Measurements from ENCODE around the gene CDKN2B-AS1. TPM values are rescaled to one million over a fixed set of nuclear protein-coding genes. Genes with fewer than 3 reads are reported as not detected.

The CDKN2B-AS1 gene
- total and polyA plus RNA-seq, 11 donors = 0.38 to 0.80 (median 0.54) TPM; not detected in 6

DNA sequence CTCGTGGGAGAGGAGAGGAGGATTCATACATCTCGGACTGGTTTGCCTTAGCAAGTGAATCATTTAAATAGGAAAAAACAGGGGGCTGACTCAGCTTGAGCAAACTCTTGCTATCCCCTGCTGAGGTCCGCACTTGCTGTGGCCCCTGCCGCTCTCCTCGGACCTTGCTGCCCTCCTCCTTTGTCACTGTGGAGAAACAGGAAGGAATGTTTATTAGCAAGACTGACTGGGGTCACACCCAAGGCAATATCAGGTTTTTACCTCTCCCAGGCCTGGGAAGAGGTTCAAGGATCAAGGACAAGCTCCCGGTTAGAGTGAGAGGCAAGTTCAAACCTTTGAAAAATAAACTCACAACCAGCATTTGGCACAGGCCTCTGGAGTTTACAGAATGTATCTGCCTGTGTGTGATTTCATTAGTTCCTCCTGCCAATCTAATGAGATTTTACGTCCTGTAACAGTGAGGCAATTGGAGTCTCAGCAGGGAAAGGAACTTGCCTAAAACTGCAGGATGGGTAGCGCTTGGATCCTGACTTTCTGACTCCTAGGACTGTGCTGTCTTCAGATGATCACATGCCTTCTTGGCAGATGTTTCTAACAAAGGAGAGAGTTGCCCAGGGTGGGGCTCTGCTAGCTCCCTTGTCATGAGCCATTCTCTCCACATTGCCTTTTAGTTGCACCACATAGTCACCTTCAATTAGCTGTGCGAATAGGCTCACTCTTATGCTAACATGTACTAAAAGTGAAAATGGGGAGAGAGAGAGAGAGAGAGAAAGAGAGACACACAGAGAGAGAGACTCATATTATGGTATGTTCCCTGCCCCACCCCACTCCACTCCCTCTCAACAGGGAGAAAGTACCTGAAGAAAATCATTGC is 123.2 kb downstream of the CDKN2B-AS1 start:
- Histone ChIP-seq H3K4me3 (no peak overlapping the region), H3K9me3 (peaks cover 0 to 8% (median 2%) of the 10 kb centered on the region in 12 donors), H3K4me1 (peaks cover 0 to 5% (median 0%) of the 10 kb centered on the region in 12 donors), H3K36me3 (no peaks in the 10 kb centered on the region), H3K27me3 (no peaks in the 10 kb centered on the region), H3K27ac (no peak overlapping the region)
- 48 to 69% (median 54%) methylated on average over 9 of the region's 9 CpGs for WGBS, 4 donors
- no peak for DNase-seq
- peak in 1 of 4 donors; percentile 50 for ATAC-seq
- intact Hi-C loops (cut with DNase I) = loop anchor here in 9 of 10 donors (2.0 to 10.0 kb wide), 7 partner anchors 57 to 305 kb away; partner anchors contain the start of genes CDKN2A (in 1 of the 9), CDKN2B (in 1 of the 9) and CDKN2B-AS1 (in 1 of the 9)
- TF ChIP-seq POLR2A (IDR thresholded peaks at IDR 0.05) = no peak
- TF ChIP-seq, protein P1, sequence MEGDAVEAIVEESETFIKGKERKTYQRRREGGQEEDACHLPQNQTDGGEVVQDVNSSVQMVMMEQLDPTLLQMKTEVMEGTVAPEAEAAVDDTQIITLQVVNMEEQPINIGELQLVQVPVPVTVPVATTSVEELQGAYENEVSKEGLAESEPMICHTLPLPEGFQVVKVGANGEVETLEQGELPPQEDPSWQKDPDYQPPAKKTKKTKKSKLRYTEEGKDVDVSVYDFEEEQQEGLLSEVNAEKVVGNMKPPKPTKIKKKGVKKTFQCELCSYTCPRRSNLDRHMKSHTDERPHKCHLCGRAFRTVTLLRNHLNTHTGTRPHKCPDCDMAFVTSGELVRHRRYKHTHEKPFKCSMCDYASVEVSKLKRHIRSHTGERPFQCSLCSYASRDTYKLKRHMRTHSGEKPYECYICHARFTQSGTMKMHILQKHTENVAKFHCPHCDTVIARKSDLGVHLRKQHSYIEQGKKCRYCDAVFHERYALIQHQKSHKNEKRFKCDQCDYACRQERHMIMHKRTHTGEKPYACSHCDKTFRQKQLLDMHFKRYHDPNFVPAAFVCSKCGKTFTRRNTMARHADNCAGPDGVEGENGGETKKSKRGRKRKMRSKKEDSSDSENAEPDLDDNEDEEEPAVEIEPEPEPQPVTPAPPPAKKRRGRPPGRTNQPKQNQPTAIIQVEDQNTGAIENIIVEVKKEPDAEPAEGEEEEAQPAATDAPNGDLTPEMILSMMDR (IDR thresholded peaks at IDR 0.05) = no peak

DNA sequence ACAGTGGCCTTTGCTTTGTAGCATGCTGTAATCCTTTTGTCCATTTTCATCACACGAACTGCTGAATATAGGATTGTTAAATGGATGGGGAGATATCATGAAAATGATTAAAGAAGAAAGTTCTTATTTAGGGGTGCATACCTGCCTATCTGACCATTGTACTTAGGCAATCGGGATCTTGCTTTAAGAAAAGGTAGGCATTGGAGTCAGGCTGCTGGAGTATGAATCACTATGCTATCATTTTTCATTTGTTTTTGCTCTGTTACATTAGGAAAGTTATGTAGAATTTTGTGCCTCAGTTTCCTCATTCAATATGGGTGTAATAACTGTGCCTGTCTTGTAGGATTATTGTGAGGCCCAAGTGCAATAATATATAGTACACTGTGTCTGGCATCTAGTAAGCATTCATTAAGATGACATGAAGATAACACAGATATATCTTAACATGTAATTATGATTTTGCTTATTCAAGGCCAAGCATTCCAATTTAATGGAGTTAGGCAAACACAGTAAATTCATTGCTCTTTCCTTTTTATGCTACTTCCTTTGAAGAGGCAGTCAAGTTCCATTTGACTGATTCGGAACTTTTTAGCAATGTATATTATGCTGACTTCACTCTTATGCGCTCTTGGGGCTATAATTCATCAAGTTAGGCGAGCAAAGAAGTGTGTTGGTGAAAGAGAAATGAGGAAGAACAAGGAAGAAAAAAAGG is 124.4 kb downstream of the CDKN2B-AS1 start:
- intact Hi-C loops (cut with DNase I) = loop anchor here in 9 of 10 donors (2.0 to 10.0 kb wide), 7 partner anchors 56 to 307 kb away; partner anchors contain the start of genes CDKN2A (in 1 of the 9), CDKN2B (in 1 of the 9) and CDKN2B-AS1 (in 1 of the 9)
- ATAC-seq = no peak
- H3K4me3 ChIP-seq = no peak overlapping the region
- no peak for DNase-seq
- TF ChIP-seq POLR2A (IDR thresholded peaks at IDR 0.05) = no peak
- TF ChIP-seq, protein P1 (IDR thresholded peaks at IDR 0.05) = no peak
- no peaks in the 10 kb centered on the region for H3K36me3 ChIP-seq
- peaks cover 0 to 16% (median 4%) of the 10 kb centered on the region in 12 donors for H3K9me3 ChIP-seq
- WGBS, 4 donors = 83 to 94% (median 91%) methylated on average over 5 of the region's 5 CpGs
- H3K4me1 ChIP-seq = peaks cover 0 to 5% (median 0%) of the 10 kb centered on the region in 12 donors
- no peaks in the 10 kb centered on the region for H3K27me3 ChIP-seq
- no peak overlapping the region for H3K27ac ChIP-seq

DNA sequence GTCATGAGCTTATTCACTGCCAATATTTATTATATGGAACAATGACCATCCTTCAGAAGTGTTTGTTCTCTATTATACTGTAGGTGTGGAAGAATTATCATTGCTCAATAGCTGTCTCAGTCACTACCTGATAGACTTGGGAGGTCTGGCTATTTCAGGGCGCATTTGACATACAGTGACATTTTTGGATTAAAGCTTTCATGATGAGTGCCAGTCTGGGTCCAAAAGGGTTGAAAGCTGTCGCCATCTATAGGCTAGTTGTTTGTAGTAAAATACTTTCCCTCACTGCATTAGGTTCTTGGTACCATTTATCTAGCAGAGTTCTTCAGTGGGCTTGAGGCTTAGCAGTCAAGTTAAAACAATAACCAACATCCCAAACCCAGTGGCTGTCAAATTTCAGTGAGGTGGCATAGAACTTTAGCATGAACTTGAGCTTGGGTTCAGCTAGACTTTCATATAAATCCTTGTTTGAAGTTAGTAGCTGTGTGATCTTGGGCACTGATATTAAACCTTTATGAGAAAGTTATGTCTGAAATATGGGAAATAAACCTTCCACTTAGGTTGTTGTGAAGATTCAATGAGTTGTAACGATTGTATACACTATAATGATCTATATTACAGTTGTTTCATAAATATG is 125.0 kb downstream of the CDKN2B-AS1 start:
- WGBS, 4 donors = 31 to 44% (median 41%) methylated on average over 3 of the region's 3 CpGs
- peak in 3 of 4 donors; percentile 63 to 79 (median 79) for ATAC-seq
- intact Hi-C loops (cut with DNase I) = loop anchor here (2.0 to 10.0 kb wide), 7 partner anchors 55 to 307 kb away; partner anchors contain the start of genes CDKN2A (in 1 of the 10), CDKN2B (in 1 of the 10) and CDKN2B-AS1 (in 1 of the 10)

More for the DNA sequence above, 125.0 kb downstream of the CDKN2B-AS1 start:
- peaks cover 0 to 16% (median 4%) of the 10 kb centered on the region in 12 donors for H3K9me3 ChIP-seq
- H3K4me1 ChIP-seq = peaks cover 0 to 5% (median 0%) of the 10 kb centered on the region in 12 donors
- no peaks in the 10 kb centered on the region for H3K36me3 ChIP-seq
- peaks cover 0 to 3% (median 0%) of the 10 kb centered on the region in 9 donors for H3K27me3 ChIP-seq
- H3K27ac ChIP-seq = no peak overlapping the region
- TF ChIP-seq, protein P1 (IDR thresholded peaks at IDR 0.05) = peak; percentile 13 to 52 (median 31)
- TF ChIP-seq POLR2A (IDR thresholded peaks at IDR 0.05) = no peak
- no peak overlapping the region for H3K4me3 ChIP-seq
- peak in 1 of 5 donors; percentile 7 for DNase-seq
